OCI-M1 (cell line): ENCODE results near the gene CFAP221.

Experiments used
- DNase-seq: peaks from one replicate; lab custom pipeline; 2025; lab: John Stamatoyannopoulos, UW

The CFAP221 gene

GRCh38 chr2:119645173-119645855 lies 101.1 kb downstream of the CFAP221 start:
- no peak for DNase-seq

DNA sequence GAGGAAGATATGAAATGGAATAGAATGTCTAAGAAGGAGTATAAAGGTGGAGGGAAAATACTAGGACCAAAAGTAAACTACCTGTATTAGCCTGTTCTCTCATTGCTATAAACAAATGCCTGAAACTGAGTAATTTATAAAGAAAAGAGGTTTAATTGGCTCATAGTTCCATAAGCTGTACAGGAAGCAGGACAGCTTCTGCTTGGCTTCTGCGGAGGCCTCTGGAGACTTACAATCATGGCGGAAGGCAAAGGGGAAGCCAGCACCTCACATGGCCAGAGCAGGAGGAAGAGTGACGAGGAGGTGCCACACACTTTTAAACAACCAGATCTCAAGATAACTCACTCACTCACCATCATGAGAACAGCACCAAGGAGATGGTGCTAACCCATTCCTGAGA lies 101.9 kb downstream of the CFAP221 start:
- DNase-seq = no peak

DNA sequence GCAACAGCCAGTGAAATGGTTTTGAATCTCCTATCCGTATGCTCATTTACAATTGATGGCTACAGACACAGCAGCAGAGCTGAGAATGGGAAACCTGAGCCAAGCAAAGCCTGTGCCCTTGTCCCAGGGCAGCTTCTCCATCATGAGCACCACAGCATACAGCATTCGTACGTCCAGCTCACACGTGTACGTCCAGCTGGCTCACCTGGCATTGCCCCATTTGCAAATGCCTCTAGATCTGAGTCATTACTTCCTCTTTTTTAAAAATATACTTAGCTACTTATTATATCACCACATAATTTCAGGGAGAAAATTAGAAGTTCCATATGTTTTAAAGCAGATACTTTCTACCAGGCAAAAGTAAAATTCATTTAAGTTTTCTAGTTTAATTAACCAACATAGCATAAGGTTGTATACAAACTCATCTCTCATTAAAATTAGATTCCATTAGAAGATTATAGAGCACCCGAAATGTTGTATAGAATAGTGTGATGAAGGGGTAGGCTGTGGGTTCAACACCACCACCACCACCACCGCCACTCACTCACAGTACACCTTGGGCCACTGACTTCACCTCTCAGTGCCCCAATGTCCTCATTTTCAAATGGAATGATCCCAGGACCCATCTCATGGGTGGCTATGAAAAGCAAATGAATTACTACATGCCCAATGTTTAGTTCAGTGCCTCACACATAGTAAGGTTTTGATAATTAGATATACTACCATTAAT lies 103.4 kb downstream of the CFAP221 start:
- DNase-seq = peak; percentile 11

GRCh38 chr2:119649364-119649917 lies 105.2 kb downstream of the CFAP221 start:
- DNase-seq = no peak

DNA sequence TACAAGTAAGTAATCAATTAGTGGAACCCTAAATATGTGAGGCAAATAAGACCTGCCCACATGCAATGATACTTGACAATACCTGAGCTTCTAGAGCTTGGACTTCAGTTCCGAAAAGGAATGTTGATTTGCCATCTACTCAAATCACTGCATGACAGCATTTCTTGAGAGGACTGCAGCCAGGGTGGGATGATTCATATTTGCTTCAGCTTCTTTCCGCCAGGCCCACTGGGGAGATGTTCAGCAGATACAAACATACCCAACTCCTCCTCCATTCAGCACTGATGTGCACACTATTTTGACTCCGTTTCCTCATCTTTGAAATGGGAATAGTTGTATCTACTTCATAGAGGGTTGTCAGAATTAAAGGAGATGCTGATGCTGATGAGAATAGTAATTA lies 106.0 kb downstream of the CFAP221 start:
- no peak for DNase-seq

DNA sequence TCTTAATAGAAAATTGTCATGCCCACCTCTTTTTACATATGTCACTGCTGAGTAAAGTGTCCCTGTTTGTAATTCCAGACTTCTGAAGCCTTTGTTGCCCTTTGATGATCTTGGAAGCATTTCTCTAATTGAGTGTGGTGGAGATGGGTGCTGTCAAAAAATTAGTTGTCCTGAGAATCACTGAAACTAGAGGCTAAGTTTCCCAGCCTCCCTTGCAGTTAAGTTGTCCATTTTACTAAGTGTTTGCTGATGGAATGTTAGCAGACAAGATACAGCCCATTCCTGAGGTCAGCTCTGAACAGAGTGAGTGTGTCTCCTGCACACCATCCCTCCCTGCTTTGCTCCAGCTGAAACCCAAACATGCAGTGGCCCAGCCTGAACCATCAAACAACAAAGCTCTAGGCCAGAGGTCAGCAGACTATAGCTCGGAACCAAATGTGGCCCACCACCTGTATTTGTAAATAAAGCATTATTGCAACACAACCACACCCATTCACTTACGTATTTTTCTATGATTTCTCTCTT lies 106.7 kb downstream of the CFAP221 start:
- DNase-seq = no peak

DNA sequence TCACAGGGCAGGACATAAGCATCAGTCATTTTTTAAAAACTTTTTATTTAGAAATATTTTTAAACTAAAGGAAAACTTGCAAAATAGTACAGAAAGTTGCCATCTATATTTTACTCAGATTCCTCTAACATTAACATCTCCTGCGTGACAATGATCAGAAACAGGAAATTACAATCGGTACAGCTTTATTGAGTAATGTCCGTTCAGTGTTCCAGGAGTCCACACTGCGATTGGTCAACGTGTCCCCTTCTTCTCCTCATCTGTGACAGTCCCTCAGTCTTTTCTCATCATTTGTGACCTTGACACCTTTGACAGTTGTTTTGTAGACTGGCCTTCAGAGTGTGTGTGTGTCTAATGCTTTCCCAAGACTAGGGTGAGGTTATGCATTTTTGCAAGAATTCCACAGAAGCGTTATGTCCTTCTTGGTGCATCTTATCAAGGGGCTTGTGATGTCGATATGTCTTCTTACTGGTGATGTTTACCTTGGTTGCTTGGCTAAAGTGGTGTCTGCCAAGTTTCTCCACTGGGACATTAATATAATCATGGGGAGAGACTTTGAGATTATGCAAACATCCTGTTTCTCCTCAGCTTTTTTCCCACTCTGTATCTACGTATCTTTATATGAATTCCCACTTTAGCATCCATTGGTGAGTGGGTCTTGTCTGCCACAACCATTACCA lies 113.4 kb downstream of the CFAP221 start:
- DNase-seq = no peak

GRCh38 chr2:119659601-119660342 lies 115.5 kb downstream of the CFAP221 start:
- DNase-seq = peak; percentile 59

DNA sequence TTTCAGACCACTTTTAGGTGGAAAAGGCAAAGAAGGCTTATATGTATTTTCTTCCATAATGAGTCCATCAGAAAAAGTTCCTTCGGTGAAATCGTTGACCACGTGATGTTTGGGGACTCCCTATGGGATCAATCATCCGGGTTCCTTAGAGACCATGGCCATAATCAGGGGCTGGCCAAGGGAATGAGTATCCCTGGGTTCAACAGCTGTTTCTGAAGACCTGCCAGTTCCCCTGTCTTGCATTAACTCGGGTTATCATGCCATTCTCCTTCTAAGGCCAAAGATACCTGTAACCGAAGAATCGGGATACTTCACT lies 116.1 kb downstream of the CFAP221 start:
- DNase-seq = no peak

DNA sequence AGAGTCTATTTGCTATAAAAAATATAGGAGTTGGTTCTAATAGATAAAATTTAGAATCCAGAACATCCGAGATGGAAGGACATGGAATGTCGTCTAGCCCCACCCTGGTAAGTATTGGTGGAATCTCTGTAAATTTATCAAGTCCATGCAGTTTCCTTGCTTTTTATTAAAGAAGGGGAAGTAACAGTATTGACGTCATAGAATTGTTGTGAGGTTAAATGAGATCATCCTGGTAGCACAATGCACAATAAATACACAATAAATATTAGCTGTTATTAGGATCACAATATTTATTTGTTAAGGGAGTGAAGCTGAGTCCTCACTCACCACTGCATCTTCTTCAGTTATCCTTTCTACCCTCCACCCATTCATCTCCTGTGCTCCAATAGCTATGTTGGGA lies 118.0 kb downstream of the CFAP221 start:
- no peak for DNase-seq

GRCh38 chr2:119668546-119668945 lies 124.3 kb downstream of the CFAP221 start:
- no peak for DNase-seq

DNA sequence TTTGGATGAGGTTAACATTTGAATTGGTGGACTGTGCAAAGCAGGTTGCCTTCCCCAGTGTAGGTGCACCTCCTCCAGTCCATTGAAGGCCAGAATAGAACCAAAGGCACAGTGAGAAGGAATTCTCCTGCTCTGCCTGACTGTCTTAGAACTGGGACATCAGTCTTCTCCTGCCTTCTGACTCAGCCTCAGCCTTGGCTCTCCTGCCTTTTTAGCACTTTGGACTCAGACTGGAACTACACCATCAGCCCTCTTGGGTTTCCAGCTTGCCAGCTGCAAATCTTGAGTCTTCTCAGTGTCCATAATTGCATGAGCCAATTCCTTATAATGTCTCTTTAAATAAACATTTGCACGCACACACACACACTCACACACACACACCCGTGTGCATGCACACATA lies 126.8 kb downstream of the CFAP221 start:
- DNase-seq = no peak

DNA sequence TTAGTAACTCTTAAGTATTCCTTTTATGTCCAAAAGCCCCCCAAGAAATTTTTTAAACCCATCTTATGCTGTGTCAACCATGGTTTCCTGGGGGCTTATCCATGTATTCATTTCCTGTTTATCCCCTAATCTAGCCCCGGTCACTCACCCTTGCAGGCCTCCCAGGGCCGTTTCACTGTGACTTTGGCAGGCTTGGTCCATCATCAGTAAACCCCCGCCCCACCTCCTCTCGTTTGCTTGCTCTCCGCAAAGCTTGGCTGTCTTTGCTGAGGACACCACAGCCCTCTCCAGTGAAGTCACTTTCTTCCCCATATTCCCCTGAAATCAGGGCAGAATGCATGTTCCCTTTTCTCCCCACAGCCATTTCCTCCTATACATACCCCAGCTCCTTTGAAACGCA lies 127.5 kb downstream of the CFAP221 start:
- DNase-seq = no peak

DNA sequence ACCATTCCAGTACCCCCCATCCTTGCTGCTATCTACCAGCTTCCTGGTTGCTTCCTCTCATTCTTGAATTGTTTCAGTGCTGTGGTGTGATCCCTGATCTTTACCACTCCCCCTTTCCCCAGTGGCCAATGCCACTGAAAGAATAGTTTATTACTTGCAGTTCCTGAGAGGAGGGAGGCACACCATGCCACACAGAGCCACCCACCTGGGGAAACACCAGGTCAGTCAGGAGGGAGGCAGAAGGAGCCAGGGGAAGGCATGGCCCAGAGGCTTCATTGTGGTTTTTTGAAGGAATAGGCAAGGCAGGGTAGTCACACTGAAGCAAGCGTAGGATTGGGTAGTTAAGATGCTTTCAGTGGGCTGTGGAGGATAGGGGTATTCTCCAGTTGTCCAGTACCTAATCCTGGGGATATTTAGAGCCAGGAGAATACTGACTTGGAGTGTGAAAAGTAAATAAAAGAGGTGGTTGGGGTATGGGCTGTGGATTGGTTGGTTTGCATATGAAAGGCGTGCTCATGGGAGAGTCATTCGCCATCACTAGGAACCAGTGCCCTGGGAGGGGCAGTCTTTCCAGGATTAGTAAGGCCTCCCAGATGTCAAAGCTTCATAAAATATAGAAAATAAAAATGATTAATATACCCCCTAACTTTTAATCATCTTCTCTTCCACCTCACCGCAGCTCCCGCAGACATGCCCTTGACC lies 128.1 kb downstream of the CFAP221 start:
- no peak for DNase-seq

DNA sequence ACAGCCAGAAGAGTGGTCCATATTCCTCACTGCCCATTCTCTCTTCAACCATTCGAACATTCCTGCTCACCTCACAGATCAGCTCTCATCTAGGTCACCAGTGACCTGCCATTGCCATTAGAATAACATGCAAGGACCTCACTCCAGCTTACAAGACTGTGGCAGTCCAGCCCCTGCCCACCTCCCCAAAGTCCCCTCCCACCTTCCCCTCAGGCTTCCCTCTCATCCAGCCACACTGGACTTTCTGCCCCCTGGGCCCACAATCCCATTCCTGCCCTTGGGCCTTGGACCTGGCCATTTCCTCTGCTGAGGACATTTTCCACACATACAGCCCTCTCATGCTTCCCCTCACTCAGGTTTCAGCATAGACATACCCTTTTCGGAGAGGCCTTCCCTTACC lies 129.5 kb downstream of the CFAP221 start:
- DNase-seq = no peak

DNA sequence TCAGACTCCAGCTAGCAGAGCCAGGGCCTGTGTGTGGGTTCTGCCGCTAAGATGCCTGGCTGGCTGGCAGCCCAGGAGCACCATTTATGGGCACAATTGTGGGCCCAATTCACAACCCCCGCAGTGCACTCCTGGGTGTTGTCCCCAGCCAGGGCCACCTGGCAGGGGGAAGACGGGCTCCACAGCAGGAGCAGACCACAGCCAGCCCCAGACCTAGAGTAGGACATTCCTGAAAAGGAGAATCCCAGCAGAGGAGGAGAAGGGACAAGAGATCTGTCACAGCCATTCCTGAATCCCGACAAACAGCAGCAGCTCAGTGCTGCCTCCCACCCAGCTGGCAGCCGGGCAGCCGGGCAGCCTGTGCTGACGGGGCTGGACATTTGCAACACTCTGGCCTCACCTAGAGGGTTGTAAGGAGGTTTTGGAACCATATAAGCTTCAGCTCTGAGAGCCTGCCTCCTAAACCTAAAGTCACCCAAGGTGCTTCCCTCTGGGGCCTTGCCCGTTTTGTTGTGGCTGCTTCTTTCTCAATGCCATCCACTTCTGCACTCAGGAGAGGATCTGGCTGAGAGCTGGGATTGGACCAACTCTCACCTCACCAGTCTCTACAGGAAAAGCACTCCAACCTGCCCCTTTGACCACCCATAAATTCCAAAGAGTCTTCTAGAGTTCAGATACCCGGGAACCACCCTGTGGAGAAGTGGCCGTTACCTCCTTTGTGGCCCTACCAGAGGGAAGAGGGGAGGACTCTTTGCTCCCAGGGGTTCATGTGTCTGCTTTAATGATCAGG lies 130.7 kb downstream of the CFAP221 start:
- no peak for DNase-seq

GRCh38 chr2:119678021-119678656 lies 133.9 kb downstream of the CFAP221 start:
- no peak for DNase-seq

DNA sequence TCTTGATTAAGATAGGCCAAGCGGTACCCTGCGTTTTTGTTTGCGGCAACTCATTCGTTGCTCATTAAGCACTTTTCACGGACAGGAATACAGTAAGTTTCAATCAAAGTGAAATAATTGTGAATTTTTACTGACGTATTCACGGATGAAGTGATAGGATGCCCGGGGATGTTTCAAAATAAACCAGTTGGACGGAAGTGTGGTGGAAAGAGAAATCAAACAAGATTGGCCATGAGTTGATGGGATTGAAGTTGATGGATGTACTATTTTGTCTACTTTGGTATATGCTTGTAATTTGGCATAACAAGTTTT lies 135.2 kb downstream of the CFAP221 start:
- no peak for DNase-seq

GRCh38 chr2:119679846-119680245 lies 135.6 kb downstream of the CFAP221 start:
- no peak for DNase-seq

GRCh38 chr2:119680457-119681202 lies 136.4 kb downstream of the CFAP221 start:
- no peak for DNase-seq
